Neural progenitor cell (in vitro differentiated cells): Measurements from ENCODE around the gene SRRM2. TPM values are rescaled to one million over a fixed set of nuclear protein-coding genes. Genes with fewer than 3 reads are reported as not detected.
"Not testable (repeated sequence)": the region's sequence is repeated elsewhere in the genome, so short reads cannot be mapped to it uniquely, and the experiment has no call there.

Experiments
- DNase-seq: peaks from one replicate; pipeline ENCODE4 v3.0.0-alpha.2; 2016; ENCODE audit warnings: low spot score
- H2AFZ ChIP-seq: fragments of 200-600 bp; sonication (generic); replicated peaks from 2 replicates; pipeline ENCODE4 v1.6.1; 2016; ENCODE audit warnings: antibody characterized with exemption
- H3F3A ChIP-seq: fragments of 200-600 bp; sonication (generic); 2 replicates; pipeline ENCODE4 v1.6.1; 2016; ENCODE audit warnings: antibody characterized with exemption, low read depth
- H3K27ac ChIP-seq: fragments of 200-600 bp; sonication (generic); 2 replicates; pipeline ENCODE4 v1.5.1; 2016; ENCODE audit warnings: mild to moderate bottlenecking
- H3K27me3 ChIP-seq: fragments of 200-600 bp; sonication (generic); 2 replicates; pipeline ENCODE4 v1.6.1; 2016; ENCODE audit warnings: mild to moderate bottlenecking, moderate library complexity
- H3K36me3 ChIP-seq: fragments of 200-600 bp; sonication (generic); 2 replicates; pipeline ENCODE4 v1.5.1; 2016
- H3K4me1 ChIP-seq: fragments of 200-600 bp; sonication (generic); 2 replicates; pipeline ENCODE4 v1.6.1; 2016; ENCODE audit warnings: mixed run types
- H3K4me2 ChIP-seq: fragments of 200-600 bp; sonication (generic); 2 replicates; pipeline ENCODE4 v1.6.1; 2016
- H3K4me3 ChIP-seq: fragments of 200-600 bp; sonication (generic); 2 replicates; pipeline ENCODE4 v1.5.1; 2016
- H3K79me2 ChIP-seq: fragments of 200-600 bp; sonication (generic); 2 replicates; pipeline ENCODE4 v1.6.1; 2016; ENCODE audit warnings: low read depth
- H3K9ac ChIP-seq: fragments of 200-600 bp; sonication (generic); 2 replicates; pipeline ENCODE4 v1.6.1; 2016
- H3K9me3 ChIP-seq: fragments of 200-600 bp; sonication (generic); 2 replicates; pipeline ENCODE4 v1.5.1; 2016; ENCODE audit warnings: low read depth
- H4K20me1 ChIP-seq: fragments of 200-600 bp; sonication (generic); 2 replicates; pipeline ENCODE4 v1.6.1; 2016; ENCODE audit warnings: low read depth
- H3K27ac Mint-ChIP-seq: 3 replicates; pipeline ENCODE4 v1.8.0; 2021; ENCODE audit warnings: mixed read lengths
- H3K27me3 Mint-ChIP-seq: 2 replicates; pipeline ENCODE4 v1.8.0; 2022; ENCODE audit warnings: low read depth, mild to moderate bottlenecking, inconsistent platforms, moderate library complexity, mixed read lengths; ENCODE audit not compliant: insufficient read depth
- H3K36me3 Mint-ChIP-seq: 3 replicates; pipeline ENCODE4 v1.8.0; 2021; ENCODE audit warnings: mixed read lengths
- H3K4me1 Mint-ChIP-seq: 3 replicates; pipeline ENCODE4 v1.8.0; 2021; ENCODE audit warnings: mixed read lengths
- H3K4me3 Mint-ChIP-seq: 3 replicates; pipeline ENCODE4 v1.8.0; 2021; ENCODE audit warnings: mild to moderate bottlenecking, moderate library complexity, mixed read lengths
- H3K9me3 Mint-ChIP-seq: 3 replicates; pipeline ENCODE4 v1.8.0; 2020; ENCODE audit warnings: mixed read lengths
- CTCF ChIP-seq: fragments of 200-600 bp; sonication (generic); IDR thresholded peaks from 2 replicates; pipeline ENCODE4 v1.5.1; 2017; ENCODE audit warnings: antibody characterized with exemption, mild to moderate bottlenecking
- EZH2 ChIP-seq: fragments of 200-600 bp; sonication (generic); IDR thresholded peaks from 2 replicates; pipeline ENCODE4 v1.6.1; 2017; ENCODE audit warnings: antibody characterized with exemption, mild to moderate bottlenecking, moderate library complexity
- EZH2phosphoT487 ChIP-seq: fragments of 200-600 bp; sonication (generic); IDR thresholded peaks from 2 replicates; pipeline ENCODE4 v1.6.1; 2017; ENCODE audit warnings: antibody characterized with exemption
- total RNA-seq: library from RNA; depleted of rRNA; stranded (reverse); fragments of >200 nt; gene quantifications from 2 replicates; pipeline ENCODE4 v1.2.3, GENCODE V29; 2015; ENCODE audit warnings: low replicate concordance

The SRRM2 gene
- total RNA-seq, 1 donor from 2014 or later = 82.3 TPM

GRCh38 chr16:2720064-2720457, 32.4 kb upstream of the SRRM2 start, which contains the start of gene PRSS27:
Gene PRSS27 (minus strand): TSS chr16:2720224. CDS start chr16:2720160, 64 bp downstream.
- Histone ChIP-seq H2AFZ (peak within 1 kb of the TSS; percentile 13), H3K9me3 (no peaks in the 10 kb centered on the region), H3K9ac (peak within 1 kb of the TSS; percentile 40), H3K79me2 (no peaks in the 10 kb centered on the region), H3K4me2 (peak within 1 kb of the TSS; percentile 75), H3K4me3 (peak within 1 kb of the TSS; percentile 63), H3K36me3 (no peaks in the 10 kb centered on the region), H3K27me3 (peaks cover 11% of the 10 kb centered on the region), H3F3A (peaks cover 23% of the 10 kb centered on the region), H4K20me1 (peaks cover 20% of the 10 kb centered on the region), H3K4me1 (no peaks in the 10 kb centered on the region), H3K27ac (no peak within 1 kb of the TSS)
- no peaks in the 10 kb centered on the region for H3K36me3 Mint-ChIP-seq
- no peak for TF ChIP-seq EZH2phosphoT487
- no peak for TF ChIP-seq CTCF
- TF ChIP-seq EZH2 = no peak
- peaks cover 9% of the 10 kb centered on the region for H3K27me3 Mint-ChIP-seq
- H3K9me3 Mint-ChIP-seq = no peaks in the 10 kb centered on the region
- peak within 1 kb of the TSS; percentile 90 for H3K4me3 Mint-ChIP-seq
- H3K4me1 Mint-ChIP-seq = peaks cover 2% of the 10 kb centered on the region
- peak; percentile 12 for DNase-seq
- peak within 1 kb of the TSS; percentile 50 for H3K27ac Mint-ChIP-seq

DNA sequence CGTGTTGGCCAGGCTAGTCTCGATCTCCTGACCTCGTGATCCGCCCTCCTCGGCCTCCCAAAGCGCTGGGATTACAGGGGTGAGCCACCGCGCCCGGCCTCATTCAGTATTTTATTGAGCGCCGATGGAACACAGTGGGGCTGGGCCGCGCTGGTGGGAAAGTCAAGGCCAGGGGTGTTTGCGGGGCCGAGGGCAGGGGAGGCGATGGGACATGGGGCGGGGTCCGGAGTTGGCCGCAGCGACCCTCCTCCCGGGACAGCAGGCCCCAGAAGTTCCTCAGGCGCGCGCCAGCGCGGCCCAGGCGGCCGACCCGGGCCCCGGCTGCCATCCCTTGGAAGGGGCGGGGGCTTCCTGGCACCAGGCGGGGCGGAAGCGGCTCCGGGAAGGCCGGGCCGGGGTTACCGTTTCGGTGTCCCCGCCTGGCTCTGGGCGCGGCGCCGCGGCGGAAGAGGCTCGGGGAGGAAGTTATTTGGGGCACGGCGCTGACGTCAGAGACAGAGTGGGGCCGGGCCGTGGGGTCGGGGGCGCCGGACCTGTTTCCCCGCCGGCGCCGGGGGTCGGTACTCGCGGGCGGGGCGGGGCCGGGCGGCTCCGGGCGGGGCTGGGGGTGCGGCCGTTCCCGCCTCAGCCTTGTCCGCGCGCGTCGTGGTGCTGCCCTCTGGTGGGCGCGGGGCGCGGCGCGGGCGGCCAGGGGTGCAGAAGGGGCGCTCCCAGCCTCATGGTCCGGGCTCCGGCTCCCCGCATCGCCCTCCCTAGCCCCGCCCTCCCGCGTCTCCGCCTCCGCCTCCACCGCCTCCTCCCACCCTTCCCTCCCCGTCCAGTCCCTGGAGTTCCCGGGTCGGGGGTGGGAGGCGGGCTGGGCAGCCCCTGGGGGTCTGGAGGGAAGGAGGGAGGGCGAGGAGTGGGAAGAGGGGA, 31.5 kb upstream of the SRRM2 start:
- peak overlapping the region; percentile 50 for H3K27ac Mint-ChIP-seq
- H2AFZ ChIP-seq = peak overlapping the region; percentile 47
- no peaks in the 10 kb centered on the region for H3K9me3 ChIP-seq

DNA sequence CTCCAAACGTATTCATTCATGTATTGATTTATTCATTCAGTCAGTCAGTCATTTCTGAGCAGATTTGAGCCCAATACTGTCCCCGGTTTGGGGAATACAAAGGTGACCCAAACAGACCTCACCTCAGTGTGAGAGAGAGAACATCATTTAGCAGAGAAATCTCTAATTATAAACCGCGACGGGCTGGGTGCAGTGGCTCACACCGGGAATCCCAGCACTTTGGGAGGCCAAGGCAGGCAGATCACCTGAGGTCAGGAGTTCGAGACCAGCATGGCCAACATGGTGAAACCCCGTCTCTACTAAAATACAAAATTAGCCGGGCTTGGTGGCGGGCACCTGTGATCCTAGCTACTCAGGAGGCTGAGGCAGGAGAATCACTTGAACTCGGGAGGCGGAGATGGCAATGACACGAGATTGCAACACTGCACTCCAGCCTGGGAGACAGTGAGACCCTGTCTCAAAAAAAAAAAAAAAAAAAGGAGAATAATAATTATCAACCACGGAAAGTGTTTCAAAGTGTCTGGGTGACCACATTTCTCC, 30.7 kb upstream of the SRRM2 start:
- H3K27me3 ChIP-seq, H3K4me1 Mint-ChIP-seq, H3K36me3 ChIP-seq, H3K9ac ChIP-seq, DNase-seq, H3K27ac Mint-ChIP-seq, H3K9me3 Mint-ChIP-seq, H3K4me1 ChIP-seq, H4K20me1 ChIP-seq, H3K36me3 Mint-ChIP-seq, H3K27me3 Mint-ChIP-seq, H3K27ac ChIP-seq, H3K9me3 ChIP-seq, H3K79me2 ChIP-seq: not testable (repeated sequence)
- peak overlapping the region; percentile 81 for H3K4me3 Mint-ChIP-seq
- Histone ChIP-seq H2AFZ (peak overlapping the region; percentile 47), H3K4me3 (peak overlapping the region; percentile 63), H3K4me2 (peak overlapping the region; percentile 75), H3F3A (peaks cover 22% of the 10 kb centered on the region)

More for the DNA sequence above, 31.5 kb upstream of the SRRM2 start:
- Histone ChIP-seq H3F3A (peaks cover 22% of the 10 kb centered on the region), H3K27me3 (peaks cover 3% of the 10 kb centered on the region), H3K79me2 (no peaks in the 10 kb centered on the region), H3K4me3 (peak overlapping the region; percentile 63), H3K9ac (peak overlapping the region; percentile 40), H3K36me3 (no peaks in the 10 kb centered on the region), H4K20me1 (peaks cover 12% of the 10 kb centered on the region), H3K4me2 (peak overlapping the region; percentile 75), H3K27ac (no peak overlapping the region), H3K4me1 (no peaks in the 10 kb centered on the region)
- H3K36me3 Mint-ChIP-seq = no peaks in the 10 kb centered on the region
- DNase-seq = peak; percentile 96
- peaks cover 2% of the 10 kb centered on the region for H3K4me1 Mint-ChIP-seq
- H3K4me3 Mint-ChIP-seq = peak overlapping the region; percentile 90
- no peaks in the 10 kb centered on the region for H3K9me3 Mint-ChIP-seq
- TF ChIP-seq CTCF (peak; percentile 63), EZH2phosphoT487 (no peak), EZH2 (peak; percentile 22)
- peaks cover 8% of the 10 kb centered on the region for H3K27me3 Mint-ChIP-seq
